Activated CD4-positive, CD25-positive, alpha-beta regulatory T cell treated with anti-CD3 and anti-CD28 coated beads, Interleukin-2, amount 50 U/mL, for 24 hours (primary cell): Measurements from ENCODE around the gene RPS6KA4.

Experiments
- ATAC-seq, 2 donors: fragments of 150-1000 bp; cut with Tn5 transposase; one replicate each; pipeline ENCODE4 v1.10.0; 2021; ENCODE audit warnings: mild to moderate bottlenecking in 1 of 2, moderate library complexity in 1 of 2

The RPS6KA4 gene

GRCh38 chr11:64327993-64328392 is 31.0 kb upstream of the RPS6KA4 start:
- ATAC-seq, result no peak

- ATAC-seq, result no peak
Observed at GRCh38 chr11:64330888-64331287, 28.1 kb upstream of the RPS6KA4 start.

GRCh38 chr11:64331569-64332371 is 27.2 kb upstream of the RPS6KA4 start:
- ATAC-seq, result peak; percentile 78 to 79

GRCh38 chr11:64333556-64333955 is 25.4 kb upstream of the RPS6KA4 start:
- ATAC-seq, result no peak

- ATAC-seq, result peak; percentile 77 to 78
Observed at GRCh38 chr11:64334764-64335735, 23.9 kb upstream of the RPS6KA4 start.

- ATAC-seq, result no peak
Observed at GRCh38 chr11:64337538-64338249, 21.3 kb upstream of the RPS6KA4 start.

GRCh38 chr11:64338716-64339115 is 20.2 kb upstream of the RPS6KA4 start:
- ATAC-seq, result no peak

GRCh38 chr11:64339286-64339685 is 19.7 kb upstream of the RPS6KA4 start:
- no peak for ATAC-seq

- ATAC-seq, result peak; percentile 83
Observed at GRCh38 chr11:64339754-64340408, 19.1 kb upstream of the RPS6KA4 start, which contains the start of gene CCDC88B. CCDC88B (plus strand) TSS chr11:64340204; CDS start chr11:64340267, 63 bp downstream.

- ATAC-seq, result peak; percentile 28 to 52
Observed at GRCh38 chr11:64340671-64341335, 18.2 kb upstream of the RPS6KA4 start.

GRCh38 chr11:64341429-64341828 is 17.5 kb upstream of the RPS6KA4 start:
- ATAC-seq, result no peak

- peak; percentile 74 to 75 for ATAC-seq
Observed at GRCh38 chr11:64341851-64342791, 16.8 kb upstream of the RPS6KA4 start.

GRCh38 chr11:64342869-64343745 is 15.9 kb upstream of the RPS6KA4 start:
- ATAC-seq, result no peak

- ATAC-seq, result no peak
Observed at GRCh38 chr11:64343767-64344559, 15.0 kb upstream of the RPS6KA4 start.

- no peak for ATAC-seq
Observed at GRCh38 chr11:64344787-64345186, 14.2 kb upstream of the RPS6KA4 start.

GRCh38 chr11:64347193-64347867 is 11.6 kb upstream of the RPS6KA4 start:
- no peak for ATAC-seq

- no peak for ATAC-seq
Observed at GRCh38 chr11:64348383-64349024, 10.5 kb upstream of the RPS6KA4 start.
